Renal cortex interstitium (tissue), 11 donors: Measurements from ENCODE around the gene C15orf62. TPM values are rescaled to one million over a fixed set of nuclear protein-coding genes. Genes with fewer than 3 reads are reported as not detected.

Experiments
- DNase-seq, 11 donors: peaks; one replicate each; pipeline ENCODE4 v3.0.0-alpha.2; 2013; ENCODE audit warnings: low read depth in 9 of 11, low spot score in 4 of 11; ENCODE audit errors: extremely low read depth in 1 of 11
- polyA plus RNA-seq, 3 donors: library from polyadenylated mRNA; unstranded; fragments of 120-200 nt; gene quantifications; one replicate each; pipeline ENCODE4 v1.2.1, GENCODE V29; 2013; ENCODE audit not compliant: insufficient read length in 3 of 3

The C15orf62 gene
- polyA plus RNA-seq, 3 donors, result 2.1 to 5.2 (median 3.1) TPM

- DNase-seq, result no peak
Measured at GRCh38 chr15:40803076-40803475, 33.3 kb downstream of the C15orf62 start.

GRCh38 chr15:40803688-40804087, 33.9 kb downstream of the C15orf62 start:
- no peak for DNase-seq

- DNase-seq, result no peak
Measured at GRCh38 chr15:40806672-40807027, 36.9 kb downstream of the C15orf62 start.

GRCh38 chr15:40807028-40807887, 37.5 kb downstream of the C15orf62 start, which contains the start of the genes DNAJC17 and ZFYVE19:
Gene DNAJC17, minus strand, starts transcription at chr15:40807473. Its CDS starts 27 bp downstream, at chr15:40807446.
Gene ZFYVE19, plus strand, starts transcription at chr15:40807089. Its CDS starts 501 bp downstream, at chr15:40807590.
- peak; percentile 92 to 98 (median 96) for DNase-seq

GRCh38 chr15:40807888-40808461, 38.2 kb downstream of the C15orf62 start:
- peak in 1 of 11 donors; percentile 48 for DNase-seq

GRCh38 chr15:40808861-40809450, 39.2 kb downstream of the C15orf62 start:
- DNase-seq, result no peak

- no peak for DNase-seq
Measured at GRCh38 chr15:40812721-40813425, 43.1 kb downstream of the C15orf62 start.

- DNase-seq, result peak in 4 of 11 donors; percentile 24 to 51 (median 34)
Measured at GRCh38 chr15:40815042-40815698, 45.4 kb downstream of the C15orf62 start.

GRCh38 chr15:40819048-40819447, 49.3 kb downstream of the C15orf62 start:
- no peak for DNase-seq

- no peak for DNase-seq
Measured at GRCh38 chr15:40821195-40821594, 51.4 kb downstream of the C15orf62 start.

Other genes with a start within 250 kb of the C15orf62 start
- gene CCDC32, start 204.9 kb upstream of the C15orf62 start, polyA plus RNA-seq, result 10 to 100 TPM; 28.6 to 34.0 (median 32.0) TPM
- 10 to 100 TPM; 10.1 to 13.3 (median 12.8) TPM for gene RPUSD2, start 200.7 kb upstream of the C15orf62 start, polyA plus RNA-seq
- gene KNL1, start 175.7 kb upstream of the C15orf62 start, polyA plus RNA-seq, result 10 to 100 TPM; 19.0 to 25.6 (median 20.4) TPM
- 10 to 100 TPM; 10.4 to 17.6 (median 17.3) TPM for gene RAD51, start 74.8 kb upstream of the C15orf62 start, polyA plus RNA-seq
- 10 to 100 TPM; 36.5 to 44.3 (median 39.9) TPM for gene RMDN3, start 14.7 kb upstream of the C15orf62 start, polyA plus RNA-seq
- 10 to 100 TPM; 29.7 to 53.1 (median 44.7) TPM for gene GCHFR, start 5.9 kb upstream of the C15orf62 start, polyA plus RNA-seq
- gene ZFYVE19, start 37.1 kb downstream of the C15orf62 start, polyA plus RNA-seq, result 10 to 100 TPM; 23.9 to 29.1 (median 28.4) TPM
- 10 to 100 TPM; 35.0 to 43.4 (median 43.0) TPM for gene DNAJC17, start 37.5 kb downstream of the C15orf62 start, polyA plus RNA-seq
- gene PPP1R14D, start 58.7 kb downstream of the C15orf62 start, polyA plus RNA-seq, result under 1 TPM; 0.27 to 0.61 (median 0.44) TPM
- 10 to 100 TPM; 51.5 to 76.8 (median 67.8) TPM for gene SPINT1, start 74.1 kb downstream of the C15orf62 start, polyA plus RNA-seq
- gene RHOV, start 104.3 kb downstream of the C15orf62 start, polyA plus RNA-seq, result 1 to 10 TPM; 1.4 to 2.6 (median 1.5) TPM
- gene VPS18, start 124.5 kb downstream of the C15orf62 start, polyA plus RNA-seq, result 10 to 100 TPM; 15.5 to 19.2 (median 17.2) TPM
- 1 to 10 TPM; 7.8 to 8.9 (median 8.4) TPM for gene DLL4, start 159.4 kb downstream of the C15orf62 start, polyA plus RNA-seq
- gene CHAC1, start 183.5 kb downstream of the C15orf62 start, polyA plus RNA-seq, result 1 to 10 TPM; 2.3 to 3.2 (median 2.4) TPM